NCI-H510A (cell line): ENCODE results near the gene TNK2.
A peak's percentile ranks its signal among the peaks of the same experiment; 100 is the strongest.
"Not testable (repeated sequence)": the region's sequence is repeated elsewhere in the genome, so short reads cannot be mapped to it uniquely, and the experiment has no call there.

ENCODE experiments used
- DNase-seq: peaks from one replicate; lab custom pipeline; 2025; lab: John Stamatoyannopoulos, UW

Gene TNK2

DNA sequence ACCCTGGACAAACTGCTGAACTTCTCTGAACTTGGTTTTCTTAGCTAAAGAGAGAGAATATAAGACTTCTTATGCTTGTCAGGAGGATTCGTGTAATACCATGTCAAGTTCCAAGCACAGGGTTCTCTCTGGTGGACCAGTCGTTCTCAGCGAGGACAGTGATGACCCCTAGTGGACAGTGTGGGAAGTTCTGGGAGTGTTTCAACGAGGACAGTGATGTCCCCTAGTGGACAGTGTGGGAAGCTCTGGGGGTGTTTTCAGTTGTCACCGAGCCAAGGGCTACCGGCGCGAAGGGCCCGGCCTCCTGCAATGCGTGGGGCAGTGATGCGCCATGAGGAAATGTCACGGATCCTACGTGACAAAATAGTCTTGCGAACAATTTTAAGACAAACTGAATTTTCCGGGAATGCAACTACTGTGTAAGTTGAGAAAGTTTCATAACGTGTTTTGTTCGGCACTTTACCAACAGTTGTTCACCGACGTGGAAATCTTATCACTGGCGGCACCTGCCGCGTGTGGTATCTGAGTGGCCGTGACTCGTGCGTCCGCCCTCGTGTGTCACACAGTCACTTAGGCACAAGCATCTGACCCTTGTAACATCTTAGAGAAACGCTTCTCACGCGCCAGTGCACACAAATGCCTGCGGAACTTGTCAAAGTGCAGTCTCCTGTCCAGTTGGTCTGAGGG is 57.4 kb downstream of the TNK2 start:
- DNase-seq, result peak; percentile 49

GRCh38 chr3:195849322-195850074 is 58.9 kb downstream of the TNK2 start:
- DNase-seq, result no peak

GRCh38 chr3:195847055-195847950 is 61.0 kb downstream of the TNK2 start:
- DNase-seq, result no peak

DNA sequence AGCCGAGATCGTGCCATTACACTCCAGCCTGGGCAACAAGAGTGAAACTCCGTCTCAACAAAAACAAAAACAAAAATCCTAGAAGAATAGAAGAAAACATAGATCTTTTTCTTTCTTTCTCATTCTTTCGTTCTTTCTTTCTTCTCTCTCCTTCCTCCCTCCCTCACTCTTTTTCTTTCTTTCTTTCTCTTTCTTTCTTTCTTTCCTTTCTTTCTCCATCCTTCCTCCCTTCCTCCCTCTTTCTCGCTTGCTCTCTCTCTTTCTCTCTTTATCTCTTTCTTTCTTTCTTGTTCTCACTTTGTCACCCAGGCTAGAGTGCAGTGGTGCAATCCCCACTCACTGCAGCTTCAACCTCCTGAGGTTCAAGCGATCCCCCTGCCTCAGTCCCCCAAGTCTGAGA is 62.9 kb downstream of the TNK2 start:
- DNase-seq, result no peak

DNA sequence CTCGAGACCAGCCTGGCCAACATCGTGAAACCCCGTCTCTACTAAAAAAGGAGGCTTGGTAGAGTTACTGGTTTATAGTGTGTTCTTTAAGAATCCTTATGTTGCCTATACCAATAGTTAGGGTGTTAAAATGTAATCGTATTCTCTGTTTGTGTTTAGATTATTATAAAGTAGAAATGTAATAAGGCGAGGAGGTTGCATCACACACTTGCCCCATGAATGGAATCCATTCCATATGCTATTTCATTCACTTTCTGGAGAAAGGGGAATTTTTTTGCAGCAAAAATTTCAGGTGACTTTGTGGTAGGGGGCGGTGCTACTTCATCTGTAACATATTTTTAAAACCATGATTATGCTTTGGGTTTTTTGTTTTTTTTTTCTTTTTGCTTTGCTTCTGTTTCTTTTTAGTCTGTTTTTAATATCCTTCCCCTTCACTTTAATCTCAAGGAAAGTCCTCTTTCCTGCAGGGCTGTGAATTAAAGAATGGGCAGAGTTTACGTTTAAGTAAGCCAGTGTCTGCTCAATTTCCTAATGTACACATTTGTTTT is 63.6 kb downstream of the TNK2 start:
- no peak for DNase-seq

DNA sequence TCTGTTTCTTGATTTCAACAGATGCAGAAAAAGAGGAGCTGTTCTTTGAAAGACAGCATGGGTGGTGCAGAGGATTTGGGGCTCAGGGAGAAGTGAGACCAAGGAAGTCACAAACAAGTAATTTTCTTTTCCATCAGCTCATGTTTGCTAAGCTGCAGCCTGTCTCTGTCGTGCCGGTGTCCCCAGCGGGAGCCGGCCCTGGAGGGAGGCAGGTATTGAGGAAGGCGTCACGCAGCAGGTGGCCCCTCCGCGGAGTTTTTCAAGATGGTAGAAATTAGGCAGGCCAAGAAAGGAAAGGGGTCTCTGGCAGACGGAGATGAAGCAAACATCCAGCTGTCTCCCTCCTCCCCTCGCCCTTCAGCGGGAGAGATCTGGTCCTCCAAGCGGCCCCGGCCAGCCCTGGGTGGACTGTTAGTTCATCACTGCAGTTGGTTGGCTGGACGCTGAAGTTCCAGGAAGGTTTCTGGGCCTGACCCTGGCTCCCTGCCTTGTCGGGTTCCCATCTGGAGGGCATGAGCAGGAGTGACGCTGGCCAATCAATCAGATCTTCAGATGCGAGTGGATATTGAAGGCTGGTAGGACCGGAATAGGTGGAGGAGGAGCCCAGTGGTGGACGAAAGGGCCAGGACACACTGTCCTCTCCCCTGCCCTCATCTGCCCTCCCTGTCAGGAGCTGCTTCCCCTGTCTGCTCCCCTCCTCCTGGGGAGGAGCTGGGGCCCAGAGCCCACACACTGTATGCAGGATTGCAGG is 68.9 kb downstream of the TNK2 start:
- DNase-seq, result no peak

DNA sequence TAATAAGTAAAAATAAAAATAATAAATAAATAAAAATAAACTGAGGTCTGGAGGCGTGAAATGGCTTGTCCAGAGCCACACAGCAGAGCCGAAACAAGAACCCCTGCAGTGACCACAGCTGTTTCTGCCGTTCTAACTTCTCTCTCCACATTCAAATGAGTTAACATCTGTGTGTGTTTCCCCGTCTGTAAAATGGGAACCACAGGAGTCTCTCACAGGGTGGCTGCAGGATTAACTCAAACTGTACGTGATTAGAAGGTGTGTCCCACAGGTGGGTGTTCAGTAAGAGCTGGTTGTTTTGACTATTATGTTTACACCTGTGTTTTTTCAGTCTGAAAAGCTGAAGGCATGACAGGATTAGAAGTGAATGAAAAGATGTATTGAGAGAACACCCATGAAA is 69.6 kb downstream of the TNK2 start:
- DNase-seq, result no peak

GRCh38 chr3:195836476-195837135 is 71.7 kb downstream of the TNK2 start:
- DNase-seq, result no peak

DNA sequence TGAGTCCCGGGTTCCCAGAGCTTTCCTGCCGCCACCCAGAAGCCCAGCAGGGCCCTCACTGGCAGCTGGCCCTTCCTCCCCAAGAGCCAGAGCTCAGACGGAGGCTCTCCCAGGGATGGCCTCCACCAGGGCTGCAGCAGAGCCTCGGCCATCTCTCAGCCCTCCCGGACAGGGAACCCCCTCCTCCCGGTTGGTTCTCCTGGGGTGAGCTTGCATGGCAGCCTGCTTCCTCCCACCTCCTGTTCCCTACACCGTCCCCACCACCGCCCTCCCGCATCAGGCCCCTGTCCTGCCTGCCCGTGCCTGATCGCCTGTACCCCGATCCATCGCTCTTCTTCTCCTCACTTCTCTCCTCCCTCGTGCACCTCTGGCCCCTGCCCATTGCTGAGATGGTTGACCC is 72.6 kb downstream of the TNK2 start:
- no peak for DNase-seq

DNA sequence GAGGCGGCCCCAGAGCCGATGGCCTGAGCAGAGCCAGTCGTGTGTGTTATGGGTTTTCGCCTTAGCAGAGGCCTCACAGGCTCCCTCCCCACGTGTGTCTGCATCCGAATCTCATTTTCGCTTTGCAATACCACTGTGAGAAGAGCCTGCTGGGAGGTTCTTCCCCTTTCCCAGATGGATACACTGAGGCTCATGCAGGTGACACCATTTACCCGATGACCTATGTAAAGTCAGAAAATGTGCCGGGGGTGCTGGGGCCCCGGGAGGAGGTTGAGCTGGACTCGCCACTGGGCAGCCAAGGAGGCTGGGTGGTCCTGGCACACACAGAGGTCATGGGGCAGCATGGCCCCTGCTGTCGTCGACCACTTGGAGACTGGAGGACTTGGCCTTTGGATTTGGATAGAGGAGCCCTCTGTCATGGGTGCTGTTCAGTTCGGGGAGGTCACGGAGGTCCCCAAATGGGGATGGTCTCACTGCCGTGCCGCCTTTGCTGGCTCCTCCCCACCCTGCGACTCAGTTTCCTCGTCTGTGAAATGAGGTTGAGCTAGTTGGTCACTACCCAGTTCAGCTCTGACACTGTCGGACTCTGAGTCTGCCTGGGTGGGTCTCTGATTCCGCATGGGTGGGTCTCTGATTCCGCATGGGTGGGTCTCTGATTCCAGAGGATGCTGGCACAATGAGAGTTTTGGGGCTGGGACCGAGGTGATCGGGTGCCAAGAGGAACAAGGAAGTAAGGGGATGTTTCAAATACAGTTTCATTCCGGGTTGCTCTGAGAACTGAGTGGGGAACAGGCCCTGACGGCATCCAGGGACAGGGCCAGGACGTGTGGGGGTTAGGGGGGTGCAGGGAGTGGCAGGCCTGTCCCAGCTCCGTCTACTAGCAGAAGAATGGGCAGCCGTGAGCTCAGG is 73.4 kb downstream of the TNK2 start:
- no peak for DNase-seq

DNA sequence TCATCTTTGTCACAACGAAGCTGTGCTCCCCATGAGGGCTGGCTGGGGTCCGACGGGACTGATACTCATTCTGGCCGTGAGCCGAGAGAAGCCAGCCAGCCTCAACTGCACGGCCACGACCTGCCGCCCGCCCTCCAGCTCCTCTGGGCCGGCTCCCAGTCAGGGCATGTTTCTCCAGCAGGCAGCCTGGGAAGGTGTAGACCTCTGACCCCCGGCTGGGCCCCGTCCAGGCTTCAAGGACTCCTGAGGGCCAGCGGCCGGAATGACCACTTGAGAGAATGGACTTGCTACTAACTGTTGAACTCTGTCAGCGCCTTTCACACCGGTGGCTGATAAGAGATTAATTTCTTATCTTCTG is 78.5 kb downstream of the TNK2 start:
- no peak for DNase-seq

DNA sequence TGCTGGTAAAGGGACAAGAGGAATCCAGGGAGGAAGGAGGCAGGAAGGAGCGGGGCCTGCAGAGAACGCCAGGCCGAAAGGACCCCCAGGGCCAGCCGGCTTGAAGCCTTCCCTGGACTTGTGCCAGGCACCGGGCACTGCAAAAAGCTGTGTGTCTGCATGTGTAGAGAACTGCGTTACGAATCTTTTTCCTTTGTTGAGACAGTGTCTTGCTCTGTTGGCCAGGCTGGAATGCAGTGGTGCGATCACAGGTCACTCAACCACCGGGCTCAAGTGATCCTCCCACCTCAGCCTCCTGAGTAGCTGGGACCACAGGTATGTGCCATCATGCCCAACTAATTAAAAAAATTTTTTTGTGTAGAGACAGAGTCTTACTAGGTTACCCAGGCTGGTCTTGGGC is 79.6 kb downstream of the TNK2 start:
- no peak for DNase-seq

DNA sequence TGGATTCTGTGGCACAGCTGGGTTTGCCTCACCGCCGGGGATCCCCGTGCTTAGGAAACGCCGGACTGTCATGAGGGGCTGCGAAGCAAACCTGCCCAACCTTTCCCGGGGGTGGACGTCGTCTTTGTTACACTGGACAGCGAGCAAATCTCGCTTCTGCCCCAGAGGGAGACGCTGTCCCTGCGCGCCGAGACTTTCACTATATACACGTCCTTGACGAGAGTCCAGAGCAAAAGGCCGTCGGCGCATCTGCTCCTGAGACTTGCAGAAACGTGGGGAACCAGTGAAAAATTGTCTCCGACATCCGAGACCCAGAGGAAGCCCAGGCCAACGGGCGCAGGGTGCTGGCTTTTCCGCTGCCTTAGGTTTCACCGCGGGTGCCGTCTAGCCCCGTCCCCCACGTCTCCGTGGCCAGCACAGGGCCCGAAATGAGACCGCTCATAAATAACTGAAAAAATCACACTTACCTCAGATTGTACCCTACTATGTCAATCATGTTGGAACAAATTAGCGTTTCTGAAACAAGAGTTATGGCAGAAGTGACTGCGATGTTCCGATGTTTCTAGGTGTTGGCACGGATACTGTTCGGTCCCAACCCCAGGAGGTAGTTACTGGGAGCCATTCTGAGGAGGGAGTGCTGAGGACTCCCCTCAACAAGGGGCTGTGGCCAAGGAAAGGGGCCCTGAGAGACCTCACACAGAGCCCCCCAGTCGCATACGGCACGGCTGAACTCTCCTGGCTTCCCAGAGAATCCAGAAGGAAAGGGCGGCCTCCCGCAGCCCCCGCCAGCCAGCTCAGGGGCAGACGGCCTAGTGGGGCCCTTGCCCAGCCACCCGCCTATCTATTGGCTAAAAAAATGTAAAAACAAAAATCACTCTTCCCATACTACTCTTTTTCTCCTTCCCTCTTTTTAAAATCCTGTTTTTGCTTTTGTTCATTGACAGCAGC is 82.2 kb downstream of the TNK2 start:
- DNase-seq, result no peak

DNA sequence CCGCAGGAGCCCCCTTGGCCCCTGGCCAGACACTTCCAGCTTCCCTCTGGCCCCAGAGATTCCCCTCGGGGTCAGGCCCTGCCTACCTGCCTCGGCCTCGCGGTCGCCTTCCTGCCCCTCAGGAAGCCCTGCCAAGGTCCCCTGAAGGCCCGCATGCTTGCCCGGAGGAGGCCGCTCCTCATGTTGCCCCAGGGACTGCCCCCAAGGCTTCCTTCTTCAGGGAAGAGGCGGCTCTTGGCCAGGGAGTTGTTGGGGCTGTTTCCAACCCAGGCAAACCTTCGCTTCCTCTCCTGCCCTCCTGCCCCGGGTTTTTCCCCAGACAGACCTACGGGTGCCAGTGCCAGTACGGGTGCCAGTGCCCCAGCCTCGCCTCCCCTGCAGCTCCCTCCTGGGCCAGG is 83.2 kb downstream of the TNK2 start:
- no peak for DNase-seq

- DNase-seq, result not testable (repeated sequence)
These were observed 83.7 kb downstream of the TNK2 start for GRCh38 chr3:195824425-195825190.

DNA sequence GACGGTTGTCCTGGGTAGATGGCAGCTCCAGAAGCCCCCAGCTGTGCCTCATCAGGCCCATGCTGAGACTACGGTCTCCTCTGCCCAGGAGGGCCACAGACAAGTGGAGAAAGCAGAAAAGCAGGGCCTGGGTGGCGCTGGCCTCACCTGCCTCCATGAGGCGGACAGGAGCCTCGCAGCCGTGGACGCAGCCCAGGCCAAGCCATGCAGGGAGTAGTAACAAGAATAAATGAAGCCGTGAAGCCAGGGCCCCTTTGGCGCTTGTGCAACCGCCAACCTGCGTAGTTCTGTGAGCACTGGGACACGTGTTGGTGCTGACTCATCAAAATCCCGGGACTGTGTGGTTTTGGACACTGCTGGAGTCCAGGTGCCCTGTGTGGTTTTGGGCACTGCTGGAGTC is 84.4 kb downstream of the TNK2 start:
- DNase-seq, result no peak

GRCh38 chr3:195823280-195823679 is 85.1 kb downstream of the TNK2 start:
- DNase-seq, result no peak

DNA sequence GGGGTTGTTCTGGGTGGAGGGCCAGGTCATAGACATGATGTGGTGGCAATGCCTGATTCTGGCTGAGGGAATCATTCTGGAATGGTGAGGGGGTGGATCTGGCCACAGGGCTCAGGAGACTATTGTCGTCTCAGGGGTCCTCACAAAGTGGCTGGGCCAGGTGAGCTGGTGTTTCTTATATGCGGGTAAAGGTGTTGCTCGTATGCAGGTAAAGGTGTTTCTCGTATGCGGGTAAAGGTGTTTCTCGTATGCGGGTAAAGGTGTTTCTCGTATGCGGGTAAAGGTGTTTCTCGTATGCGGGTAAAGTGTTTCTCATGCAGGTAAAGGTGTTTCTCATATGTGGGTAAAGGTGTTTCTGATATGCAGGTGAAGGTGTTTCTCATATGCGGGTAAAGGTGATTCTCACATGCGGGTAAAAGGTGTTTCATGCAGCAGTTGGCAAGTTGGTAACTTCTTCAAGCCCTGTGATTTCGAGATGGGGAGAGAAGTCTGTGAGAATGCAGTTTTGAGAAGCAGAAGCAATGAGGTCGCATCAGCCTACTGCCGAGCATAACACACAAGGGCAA is 86.1 kb downstream of the TNK2 start:
- DNase-seq, result no peak
